B cell (primary cell): ENCODE data around the gene RORB. TPM values are rescaled to one million over a fixed set of nuclear protein-coding genes. Genes with fewer than 3 reads are reported as not detected.
"Not testable (repeated sequence)": the region's sequence is repeated elsewhere in the genome, so short reads cannot be mapped to it uniquely, and the experiment has no call there.

Experiments used
- ATAC-seq: fragments of 200-7000 bp; cut with Tn5 transposase; one replicate; pipeline ENCODE4 v1.10.0; 2021; ENCODE audit warnings: low read depth, mild to moderate bottlenecking, moderate number of reproducible peaks, moderate library complexity
- CTCF ChIA-PET: fragments of 350-600 bp; sonication (Branson Sonifier 250); formaldehyde crosslinking; loops from one replicate; lab custom pipeline; 2021; ENCODE audit warnings: antibody characterized with exemption, inconsistent platforms; lab: Charles Lee
- POLR2A ChIA-PET: fragments of 350-600 bp; sonication (Branson Sonifier 250); formaldehyde crosslinking; loops from one replicate; lab custom pipeline; 2021; ENCODE audit warnings: antibody characterized with exemption; lab: Charles Lee
- DNase-seq: peaks from one replicate; pipeline ENCODE4 v3.0.0; 2013
- H2AFZ ChIP-seq: 2 replicates; pipeline ENCODE4 v1.6.1; 2012; ENCODE audit warnings: mild to moderate bottlenecking, low read depth, low read length; ENCODE audit not compliant: insufficient read depth, poor library complexity, severe bottlenecking
- H3K27ac ChIP-seq, 2 donors: 1 replicate in 1 of 2; 2 replicates in 1 of 2; pipeline ENCODE4 v1.5.1; 2012 to 2013; ENCODE audit warnings: low read length in 2 of 2, mild to moderate bottlenecking in 2 of 2, moderate library complexity in 1 of 2
- H3K27me3 ChIP-seq, 4 experiments: fragments of 200-600 bp in 1 of 4; sonication (generic) in 1 of 4; replicated peaks in 1 of 4; 1 replicate in 2 of 4; 2 replicates in 2 of 4; pipeline versions ENCODE4 v1.6.1 to v1.7.0; 2013 to 2016; ENCODE audit warnings: low read length in 3 of 4, mild to moderate bottlenecking in 2 of 4, mixed read lengths in 1 of 4, moderate library complexity in 1 of 4; ENCODE audit not compliant: insufficient read depth in 4 of 4, control insufficient read depth in 3 of 4; ENCODE audit errors: control extremely low read depth in 1 of 4
- H3K36me3 ChIP-seq, 2 experiments: replicated peaks in 1 of 2; 1 replicate in 1 of 2; 2 replicates in 1 of 2; pipeline versions ENCODE4 v1.6.1 to v1.7.1; 2013; ENCODE audit warnings: low read length in 1 of 2; ENCODE audit not compliant: insufficient read depth in 2 of 2, control insufficient read depth in 1 of 2; ENCODE audit errors: control extremely low read depth in 1 of 2, extremely low read depth in 1 of 2
- H3K4me1 ChIP-seq, 2 donors: fragments of 200-600 bp in 1 of 2; sonication (generic) in 1 of 2; 1 replicate in 1 of 2; 2 replicates in 1 of 2; pipeline versions ENCODE4 v1.5.1 to v1.6.1; 2013 to 2017; ENCODE audit warnings: low read length in 2 of 2; ENCODE audit not compliant: control insufficient read depth in 2 of 2, insufficient read depth in 2 of 2
- H3K4me2 ChIP-seq: replicated peaks from 2 replicates; pipeline ENCODE3; 2012; ENCODE audit warnings: mild to moderate bottlenecking, low read depth, low read length; ENCODE audit not compliant: poor library complexity, severe bottlenecking
- H3K4me3 ChIP-seq, 5 experiments: fragments of 200-600 bp in 1 of 5; sonication (generic) in 1 of 5; 1 replicate in 3 of 5; 2 replicates in 2 of 5; pipeline versions ENCODE4 v1.5.1 to v1.7.0; 2011 to 2016; ENCODE audit warnings: low read length in 4 of 5, mild to moderate bottlenecking in 4 of 5, low read depth in 2 of 5, control low read depth in 1 of 5, moderate library complexity in 1 of 5; ENCODE audit not compliant: insufficient read depth in 1 of 5; ENCODE audit errors: control extremely low read depth in 1 of 5, extremely low read depth in 1 of 5
- H3K79me2 ChIP-seq: fragments of 200-600 bp; sonication (generic); one replicate; pipeline ENCODE4 v1.6.0; 2016; ENCODE audit warnings: low read length; ENCODE audit not compliant: control insufficient read depth, insufficient read depth
- H3K9ac ChIP-seq: fragments of 200-600 bp; sonication (generic); 2 replicates; pipeline ENCODE4 v1.6.1; 2017; ENCODE audit warnings: mild to moderate bottlenecking, low read length, moderate library complexity
- H3K9me3 ChIP-seq, 3 donors: one replicate each; pipeline versions ENCODE4 v1.6.1 to v1.7.1; 2013; ENCODE audit warnings: low read length in 2 of 3; ENCODE audit not compliant: control insufficient read depth in 2 of 3, insufficient read depth in 1 of 3; ENCODE audit errors: control extremely low read depth in 1 of 3
- H4K20me1 ChIP-seq: 2 replicates; pipeline ENCODE4 v1.6.0; 2012; ENCODE audit warnings: mild to moderate bottlenecking, low read length; ENCODE audit not compliant: insufficient read depth, control insufficient read depth, poor library complexity, severe bottlenecking
- H3K27ac Mint-ChIP-seq: one replicate; pipeline ENCODE4 v1.8.0; 2021; ENCODE audit warnings: mixed read lengths
- H3K27me3 Mint-ChIP-seq: one replicate; pipeline ENCODE4 v1.8.0; 2021; ENCODE audit warnings: mixed read lengths
- H3K4me1 Mint-ChIP-seq: one replicate; pipeline ENCODE4 v1.8.0; 2021; ENCODE audit warnings: mixed read lengths
- H3K4me3 Mint-ChIP-seq: one replicate; pipeline ENCODE4 v1.8.0; 2021; ENCODE audit warnings: mixed read lengths
- H3K9me3 Mint-ChIP-seq: one replicate; pipeline ENCODE4 v1.8.0; 2022; ENCODE audit warnings: mixed read lengths; ENCODE audit not compliant: insufficient read depth
- EZH2 ChIP-seq: IDR thresholded peaks from 2 replicates; pipeline ENCODE4 v1.6.1; 2012; ENCODE audit warnings: borderline replicate concordance, low read depth, mild to moderate bottlenecking, moderate library complexity, low read length; ENCODE audit not compliant: insufficient read depth, poor library complexity, severe bottlenecking
- WGBS: methylation state at CpG from one replicate; pipeline ENCODE4 v1.1.5; 2013; ENCODE audit warnings: missing lambda C conversion rate; ENCODE audit not compliant: insufficient coverage; 5-methylcytosine and 5-hydroxymethylcytosine counted together
- intact Hi-C: fragments of 100-400 bp; cut with micrococcal nuclease; formaldehyde crosslinking; loops from one replicate; pipeline ENCODE4 v1.10.0; 2022
- polyA plus RNA-seq: library from polyadenylated mRNA; depleted of rRNA; stranded (reverse); fragments of >200 nt; gene quantifications from 2 replicates; pipeline ENCODE4 v1.2.3, GENCODE V29; 2012
- total RNA-seq, 2 donors: library from RNA; stranded (reverse); fragments of 120-200 nt in 1 of 2; gene quantifications; 1 replicate in 1 of 2; 2 replicates in 1 of 2; pipeline versions ENCODE4 v1.2.3 to v1.2.4, GENCODE V29; 2013 to 2022
- TF ChIP-seq, protein P1 (sequence below): fragments of 200-600 bp; IDR thresholded peaks from one replicate; pipeline ENCODE4 v1.8.0; 2022; ENCODE audit warnings: antibody characterized with exemption, mild to moderate bottlenecking

Gene RORB
- total and polyA plus RNA-seq, 2 donors (not counting 1 experiment from before 2014, with no cell fraction given), result 0.01 TPM; not detected in 1

DNA sequence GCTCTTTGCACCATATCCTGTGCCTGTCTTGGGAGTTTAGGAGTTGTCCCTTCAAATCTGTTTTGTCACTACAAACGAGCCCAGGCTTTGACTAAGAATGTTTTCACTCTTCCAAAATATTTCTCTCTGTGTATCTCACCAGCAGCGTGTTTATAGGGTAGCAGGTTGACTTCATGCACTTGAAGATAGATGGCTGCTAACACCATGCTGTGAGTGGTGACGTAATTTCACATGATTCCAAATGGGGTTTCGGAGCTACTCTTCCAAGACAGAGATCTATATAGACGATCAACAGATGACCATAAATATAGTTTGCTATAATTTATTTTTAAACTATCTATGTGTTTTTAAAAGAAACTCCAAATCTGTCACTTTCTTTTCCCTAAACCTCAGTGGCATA is 30.6 kb downstream of the RORB start:
- intact Hi-C loops, result no loop called here
- Histone ChIP-seq H3K4me2 (no peak overlapping the region), H3K36me3 (no peaks in the 10 kb centered on the region), H2AFZ (no peak overlapping the region), H3K79me2 (no peaks in the 10 kb centered on the region), H3K4me3 (no peak overlapping the region), H3K9ac (no peak overlapping the region), H3K27ac (no peak overlapping the region), H4K20me1 (no peaks in the 10 kb centered on the region), H3K9me3 (no peaks in the 10 kb centered on the region), H3K4me1 (no peaks in the 10 kb centered on the region), H3K27me3 (peaks cover 0 to 4% (median 0%) of the 10 kb centered on the region in 4 experiments)
- Mint-ChIP-seq H3K27me3 (peaks cover 3% of the 10 kb centered on the region), H3K4me3 (no peak overlapping the region), H3K27ac (no peak overlapping the region), H3K4me1 (no peaks in the 10 kb centered on the region), H3K9me3 (no peaks in the 10 kb centered on the region)
- TF ChIP-seq, protein P1, sequence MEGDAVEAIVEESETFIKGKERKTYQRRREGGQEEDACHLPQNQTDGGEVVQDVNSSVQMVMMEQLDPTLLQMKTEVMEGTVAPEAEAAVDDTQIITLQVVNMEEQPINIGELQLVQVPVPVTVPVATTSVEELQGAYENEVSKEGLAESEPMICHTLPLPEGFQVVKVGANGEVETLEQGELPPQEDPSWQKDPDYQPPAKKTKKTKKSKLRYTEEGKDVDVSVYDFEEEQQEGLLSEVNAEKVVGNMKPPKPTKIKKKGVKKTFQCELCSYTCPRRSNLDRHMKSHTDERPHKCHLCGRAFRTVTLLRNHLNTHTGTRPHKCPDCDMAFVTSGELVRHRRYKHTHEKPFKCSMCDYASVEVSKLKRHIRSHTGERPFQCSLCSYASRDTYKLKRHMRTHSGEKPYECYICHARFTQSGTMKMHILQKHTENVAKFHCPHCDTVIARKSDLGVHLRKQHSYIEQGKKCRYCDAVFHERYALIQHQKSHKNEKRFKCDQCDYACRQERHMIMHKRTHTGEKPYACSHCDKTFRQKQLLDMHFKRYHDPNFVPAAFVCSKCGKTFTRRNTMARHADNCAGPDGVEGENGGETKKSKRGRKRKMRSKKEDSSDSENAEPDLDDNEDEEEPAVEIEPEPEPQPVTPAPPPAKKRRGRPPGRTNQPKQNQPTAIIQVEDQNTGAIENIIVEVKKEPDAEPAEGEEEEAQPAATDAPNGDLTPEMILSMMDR, result no peak
- TF ChIP-seq EZH2, result no peak
- CTCF ChIA-PET, result no interaction called here
- DNase-seq (no peak), ATAC-seq (no peak)
- POLR2A ChIA-PET, result no interaction called here
- WGBS, result 72% methylated on average over 2 of the region's 5 CpGs

DNA sequence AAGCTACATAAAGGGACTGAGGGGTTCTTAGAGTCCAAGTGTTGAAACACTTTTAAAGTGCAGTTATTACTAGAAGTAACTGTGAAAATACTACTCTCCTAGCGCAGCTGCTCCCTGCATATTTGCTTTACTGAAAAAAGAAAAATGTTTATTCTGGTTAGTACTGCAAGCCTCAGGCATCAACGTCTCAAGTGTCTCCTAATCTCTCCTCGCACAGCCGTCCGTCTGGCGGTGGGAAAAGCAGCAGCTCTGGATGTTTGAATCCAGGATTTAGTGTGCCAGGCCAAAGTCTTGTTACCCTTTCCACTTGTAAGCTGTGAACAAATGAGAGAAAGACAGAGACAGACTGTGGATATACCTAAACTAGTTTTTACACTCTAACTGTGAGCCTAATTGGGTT is 31.1 kb downstream of the RORB start:
- Histone ChIP-seq H2AFZ (no peak overlapping the region), H3K9ac (no peak overlapping the region), H3K9me3 (no peaks in the 10 kb centered on the region), H3K79me2 (no peaks in the 10 kb centered on the region), H3K27ac (no peak overlapping the region), H3K4me1 (no peaks in the 10 kb centered on the region), H3K27me3 (peaks cover 0 to 7% (median 0%) of the 10 kb centered on the region in 4 experiments), H4K20me1 (no peaks in the 10 kb centered on the region), H3K4me3 (no peak overlapping the region), H3K36me3 (no peaks in the 10 kb centered on the region), H3K4me2 (no peak overlapping the region)
- intact Hi-C loops, result no loop called here
- H3K4me3 Mint-ChIP-seq, result no peak overlapping the region
- 95% methylated on average over 6 of the region's 6 CpGs for WGBS
- no peak for DNase-seq
- H3K4me1 Mint-ChIP-seq, result no peaks in the 10 kb centered on the region
- H3K27ac Mint-ChIP-seq, result no peak overlapping the region
- ATAC-seq, result no peak
- no peak for TF ChIP-seq EZH2
- TF ChIP-seq, protein P1, result no peak
- peaks cover 3% of the 10 kb centered on the region for H3K27me3 Mint-ChIP-seq
- ChIA-PET POLR2A (no interaction called here), CTCF (interaction anchor here (0.8 kb wide), 1 partner anchor 13 kb away, joined by 3 read pairs; no protein-coding TSS in a partner anchor)
- no peaks in the 10 kb centered on the region for H3K9me3 Mint-ChIP-seq

DNA sequence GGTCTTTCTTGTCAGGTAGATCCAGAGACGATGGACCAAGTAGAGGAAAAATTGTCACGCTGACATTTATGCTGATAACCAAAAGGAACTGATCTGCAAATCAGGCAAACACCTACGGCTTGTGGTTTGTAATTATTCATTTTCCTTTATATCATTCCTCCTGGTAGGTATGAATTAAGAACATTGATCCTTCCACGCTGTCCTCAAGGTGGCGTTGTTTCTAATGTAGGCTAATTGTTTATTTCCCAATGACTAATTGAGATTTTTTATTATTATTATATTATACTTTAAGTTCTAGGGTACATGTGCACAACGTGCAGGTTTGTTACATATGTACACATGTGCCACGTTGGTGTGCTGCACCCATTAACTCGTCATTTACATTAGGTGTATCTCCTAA is 33.3 kb downstream of the RORB start:
- H3K36me3 ChIP-seq, DNase-seq, ATAC-seq, H3K4me3 ChIP-seq, H3K27ac Mint-ChIP-seq, H2AFZ ChIP-seq, H4K20me1 ChIP-seq, H3K9me3 Mint-ChIP-seq, H3K4me3 Mint-ChIP-seq, H3K4me1 Mint-ChIP-seq, H3K4me2 ChIP-seq, intact Hi-C loops, CTCF ChIA-PET, H3K27me3 Mint-ChIP-seq, H3K27ac ChIP-seq, H3K9ac ChIP-seq, POLR2A ChIA-PET, H3K4me1 ChIP-seq, H3K27me3 ChIP-seq, H3K79me2 ChIP-seq, H3K9me3 ChIP-seq: not testable (repeated sequence)
- 83% methylated on average over 4 of the region's 8 CpGs for WGBS
